GM19099 (cell line): ENCODE measurements around the gene KCNJ11.

ENCODE experiments used
- POLR2A ChIP-seq: IDR thresholded peaks from 3 replicates; pipeline ENCODE4 v1.6.1; 2011; ENCODE audit warnings: low read depth; ENCODE audit not compliant: insufficient read length; ENCODE audit errors: extremely low read depth

KCNJ11 gene

GRCh38 chr11:17386331-17387084 is 2.0 kb downstream of the KCNJ11 start:
- TF ChIP-seq POLR2A, result no peak

DNA sequence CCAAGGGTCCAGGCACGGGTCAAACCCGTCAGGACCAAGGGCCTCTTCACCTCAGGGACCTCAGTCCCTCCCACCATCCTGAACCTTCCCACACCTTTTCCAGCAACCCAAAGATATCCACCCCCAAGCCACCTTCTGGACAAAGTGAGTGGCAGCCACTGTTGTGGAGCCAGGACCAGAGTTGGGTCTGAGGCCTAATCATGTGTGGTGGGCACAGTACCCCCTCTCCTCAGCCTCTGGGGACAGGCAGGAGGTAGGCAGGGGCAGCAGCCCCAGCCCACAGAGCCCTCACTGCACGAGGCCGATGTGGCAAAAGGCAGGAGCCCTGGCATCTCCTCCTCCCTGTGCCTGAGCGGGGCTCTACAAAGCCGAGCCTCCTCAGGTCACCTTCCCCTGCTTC is 2.5 kb downstream of the KCNJ11 start:
- no peak for TF ChIP-seq POLR2A

- TF ChIP-seq POLR2A, result no peak
Observed at GRCh38 chr11:17385492-17385891, 3.0 kb downstream of the KCNJ11 start.

DNA sequence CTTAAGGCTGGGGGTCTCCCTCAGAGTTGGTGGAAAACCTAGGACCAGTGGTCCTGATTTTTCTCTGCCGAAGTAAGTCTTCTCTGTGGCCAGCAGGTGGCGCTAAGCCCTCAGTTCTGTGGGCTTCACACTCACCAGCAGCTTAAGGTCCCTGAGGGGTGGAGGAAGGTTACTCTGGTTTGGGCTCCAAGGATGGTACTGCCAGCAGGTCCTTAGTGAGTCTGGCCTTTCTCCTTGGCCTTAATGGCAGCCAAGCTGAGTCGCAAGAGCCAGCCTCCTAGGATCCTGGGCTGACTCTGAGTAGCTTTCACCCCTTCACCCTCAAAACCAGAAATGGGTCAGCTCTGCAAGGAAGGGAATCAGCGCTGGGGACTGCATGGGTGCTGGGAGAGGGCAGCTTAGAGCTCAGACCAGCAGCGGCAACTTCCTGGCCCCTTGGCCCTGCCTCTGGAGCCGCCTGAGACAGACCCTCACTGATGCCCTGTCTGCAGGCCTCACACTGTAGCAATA is 4.4 kb downstream of the KCNJ11 start:
- no peak for TF ChIP-seq POLR2A

- TF ChIP-seq POLR2A, result no peak
Observed at GRCh38 chr11:17383461-17383860, 5.0 kb downstream of the KCNJ11 start.

DNA sequence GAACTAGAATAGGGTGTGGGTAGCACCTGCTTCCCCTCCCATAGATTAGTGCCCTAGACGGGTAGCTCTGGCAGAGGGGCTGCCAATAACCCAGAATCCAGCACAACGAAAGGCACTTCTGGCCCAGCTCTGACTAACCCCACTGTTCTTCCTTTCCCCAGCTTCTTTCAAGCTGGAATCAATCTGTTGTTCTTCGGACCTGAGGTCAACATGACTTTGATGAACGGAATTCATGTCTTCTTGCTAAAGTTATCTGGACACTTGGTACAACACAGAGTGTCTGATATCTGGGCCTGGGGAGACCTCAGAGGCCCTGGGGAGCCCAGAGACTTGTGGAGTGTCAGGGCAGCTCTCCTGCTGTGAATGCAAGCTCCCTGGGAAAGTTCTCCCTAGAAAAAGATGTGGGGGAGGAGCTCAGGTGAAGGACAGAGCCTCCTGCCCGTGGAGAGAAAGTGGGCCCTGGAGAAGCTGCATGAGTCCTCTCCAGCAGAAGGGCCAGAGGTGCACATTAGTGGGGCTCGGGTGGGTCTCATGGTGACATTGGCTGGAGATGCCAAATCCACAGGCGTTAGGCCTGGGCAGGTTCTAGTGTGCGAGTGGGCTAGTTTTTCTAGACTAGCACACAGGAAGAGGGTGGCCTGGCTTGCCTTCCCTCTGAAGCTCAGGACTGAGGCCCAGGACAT is 6.3 kb downstream of the KCNJ11 start:
- TF ChIP-seq POLR2A, result no peak

DNA sequence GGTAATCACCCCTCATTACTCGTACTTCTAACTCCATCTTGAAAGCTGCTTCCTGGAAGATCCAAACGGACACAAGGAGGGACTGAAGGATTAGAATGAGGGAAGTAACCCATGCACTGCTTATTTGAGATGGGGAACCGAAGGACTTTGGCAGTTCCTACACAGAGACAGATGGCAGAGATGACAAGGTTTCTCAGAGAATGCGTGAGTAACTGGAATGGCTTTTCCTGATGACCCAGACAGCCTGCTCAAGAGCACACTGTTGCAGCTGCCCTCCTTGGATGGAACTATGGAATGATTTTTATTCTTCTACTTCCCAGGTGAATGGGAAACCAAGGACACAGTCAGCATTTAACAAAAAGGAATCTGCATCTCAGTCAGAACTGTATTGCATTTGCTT is 7.3 kb downstream of the KCNJ11 start:
- TF ChIP-seq POLR2A, result no peak

DNA sequence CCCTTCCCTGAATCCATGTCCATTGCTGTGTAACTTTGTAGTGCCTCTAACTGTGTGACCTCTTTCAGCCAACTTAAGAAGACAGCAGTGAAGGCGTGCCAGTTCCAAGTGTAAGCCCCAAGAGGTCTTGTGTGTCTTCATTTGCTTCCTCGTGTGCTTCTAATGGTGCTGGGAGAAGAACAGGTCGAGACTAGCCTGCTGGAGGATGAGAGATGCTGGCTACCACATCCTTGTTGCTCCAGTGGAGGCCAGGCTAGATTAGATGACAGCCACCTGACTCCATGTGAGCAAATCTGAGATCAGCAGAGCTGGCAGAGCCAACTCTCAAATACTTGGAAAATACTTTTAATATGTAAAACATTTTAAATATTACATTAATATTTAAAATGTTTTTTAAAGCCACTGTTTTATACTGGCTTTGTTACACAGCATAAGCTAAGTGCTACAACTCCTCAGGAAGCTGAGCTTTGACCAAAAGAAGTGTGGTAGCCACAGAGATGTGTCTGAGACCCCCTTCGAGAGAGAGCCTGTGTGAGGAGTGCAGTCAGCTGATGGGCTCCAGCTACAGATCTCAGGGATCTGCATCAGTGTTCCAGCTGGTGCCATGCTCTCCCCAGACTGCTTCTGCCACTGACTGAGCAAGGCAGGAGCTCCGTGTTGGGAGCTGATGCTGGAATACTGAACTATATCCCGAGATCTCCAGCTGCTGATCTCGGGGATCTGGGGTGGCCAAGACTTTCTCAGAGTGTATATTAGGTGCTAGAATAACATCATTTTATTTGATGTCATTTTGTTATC is 8.9 kb downstream of the KCNJ11 start:
- no peak for TF ChIP-seq POLR2A

DNA sequence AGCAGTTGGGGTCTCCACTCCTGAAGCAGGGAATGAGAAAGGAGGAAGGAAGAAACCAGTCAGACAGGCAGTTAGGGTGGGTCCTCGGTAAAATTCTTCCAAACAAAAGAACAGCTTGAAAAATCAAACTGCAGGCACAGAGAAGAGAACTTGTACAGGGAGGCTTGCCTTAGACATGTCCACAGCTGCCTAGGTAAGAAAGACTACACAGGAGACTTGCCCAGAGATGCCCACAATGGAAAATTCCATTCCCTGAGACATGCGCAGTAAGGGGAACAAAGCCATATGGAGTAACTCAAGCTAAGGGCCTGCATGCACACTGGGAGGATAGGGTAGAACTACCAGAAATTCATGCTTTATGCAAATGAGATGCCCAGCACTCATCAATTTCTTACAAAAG is 9.8 kb downstream of the KCNJ11 start:
- TF ChIP-seq POLR2A, result no peak

GRCh38 chr11:17376493-17376892 is 12.0 kb downstream of the KCNJ11 start:
- no peak for TF ChIP-seq POLR2A

- TF ChIP-seq POLR2A, result no peak
Observed at GRCh38 chr11:17375547-17375946, 12.9 kb downstream of the KCNJ11 start.

- no peak for TF ChIP-seq POLR2A
Observed at GRCh38 chr11:17371614-17372013, 16.8 kb downstream of the KCNJ11 start.

DNA sequence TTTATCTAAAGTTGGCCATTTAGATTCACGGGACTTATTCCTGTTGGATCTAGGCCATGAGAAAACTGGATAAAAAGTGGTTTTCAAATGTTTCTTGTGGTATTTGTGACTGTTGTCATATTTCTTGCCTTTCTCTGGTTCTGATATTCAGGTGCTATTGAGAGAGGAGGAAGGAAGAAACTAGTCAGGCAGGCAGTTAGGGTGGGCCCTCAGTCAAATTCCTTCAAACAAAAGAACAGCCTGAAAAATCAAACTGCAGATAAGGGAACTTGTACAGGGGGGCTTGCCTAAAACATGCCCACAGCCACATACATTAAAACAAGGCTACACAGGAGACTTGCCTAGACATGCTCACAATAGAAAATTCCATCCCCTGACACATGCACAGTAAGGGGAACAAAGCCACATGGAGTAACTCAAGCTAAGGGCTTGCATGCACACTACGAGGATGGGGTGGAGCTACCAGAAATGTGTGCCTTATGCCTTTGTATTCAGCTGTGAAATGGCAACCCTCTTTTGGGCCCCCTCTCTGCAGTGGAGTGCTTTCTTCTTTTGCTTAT is 18.7 kb downstream of the KCNJ11 start:
- no peak for TF ChIP-seq POLR2A

GRCh38 chr11:17369094-17369493 is 19.4 kb downstream of the KCNJ11 start:
- TF ChIP-seq POLR2A, result no peak

DNA sequence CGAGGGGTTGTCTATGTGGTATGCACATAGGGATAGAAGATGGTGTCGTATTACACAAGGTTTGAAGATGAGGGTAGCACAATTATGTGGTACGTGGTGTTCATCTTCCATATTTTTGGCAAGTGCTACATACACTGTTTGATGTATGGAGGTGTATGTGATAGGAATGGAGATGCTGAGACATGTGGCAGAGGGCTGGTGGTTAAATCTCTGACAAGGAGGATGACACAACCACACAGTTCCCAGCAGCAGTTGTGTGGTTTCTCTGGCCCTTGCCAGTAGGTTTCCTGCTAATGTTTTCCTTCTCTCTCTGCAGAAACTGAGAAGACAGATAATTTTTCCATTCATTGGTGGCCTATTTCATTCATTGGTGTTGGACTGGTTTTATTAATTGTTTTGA is 19.9 kb downstream of the KCNJ11 start:
- TF ChIP-seq POLR2A, result no peak
